ENCODE results near the gene KCNH8. TPM values are rescaled to one million over a fixed set of nuclear protein-coding genes. Genes with fewer than 3 reads are reported as not detected.

KCNH8 gene
- polyA plus RNA-seq, 3 donors = 0.03 TPM; not detected in 2

- no peak overlapping the region for H2AFZ ChIP-seq (ENCODE audit: insufficient read depth, low read depth, low read length, poor library complexity, severe bottlenecking)
- H3K9me3 ChIP-seq (replicated peaks in 1 of 2; ENCODE audit: control insufficient read depth in 1 of 2, insufficient read depth in 1 of 2, low read length in 2 of 2) = no peaks in the 10 kb centered on the region
- intact Hi-C loops (cut with micrococcal nuclease) = no loop called here
- H3K4me2 ChIP-seq (replicated peaks; ENCODE audit: extremely low read depth, low read length, poor library complexity, severe bottlenecking) = no peak overlapping the region
- no peak for TF ChIP-seq CTCF (IDR thresholded peaks at IDR 0.05)
- Mint-ChIP-seq H3K4me1 (no peaks in the 10 kb centered on the region), H3K36me3 (no peaks in the 10 kb centered on the region), H3K27ac (no peak overlapping the region), H3K4me3 (no peak overlapping the region), H3K9me3 (peaks cover 0 to 6% (median 3%) of the 10 kb centered on the region in 7 donors), H3K27me3 (ENCODE audit: low read depth in 3 of 3) (peaks cover 0 to 3% (median 0%) of the 10 kb centered on the region in 3 donors)
- H3K36me3 ChIP-seq (replicated peaks in 1 of 2; ENCODE audit: control insufficient read depth in 1 of 2, insufficient read depth in 2 of 2, low read length in 2 of 2) = no peaks in the 10 kb centered on the region
- no peak overlapping the region for H3K9ac ChIP-seq (ENCODE audit: insufficient read depth, low read length, poor library complexity, severe bottlenecking)
- no peak for DNase-seq
- no peaks in the 10 kb centered on the region for H3K79me2 ChIP-seq (ENCODE audit: insufficient read depth, low read length)
- no CpG with 5 or more reads among the region's 1 CpG for WGBS (ENCODE audit: insufficient coverage)
- no peaks in the 10 kb centered on the region for H3K27me3 ChIP-seq (ENCODE audit: control insufficient read depth in 2 of 2, insufficient read depth in 2 of 2, low read length in 2 of 2)
- no peaks in the 10 kb centered on the region for H3K4me1 ChIP-seq (ENCODE audit: control insufficient read depth in 1 of 2, insufficient read depth in 2 of 2, low read length in 2 of 2)
- H4K20me1 ChIP-seq (ENCODE audit: insufficient read depth, low read length) = no peaks in the 10 kb centered on the region
- no peak overlapping the region for H3K27ac ChIP-seq (ENCODE audit: low read depth in 1 of 2, low read length in 2 of 2)
- no peak overlapping the region for H3K4me3 ChIP-seq (replicated peaks in 1 of 3; ENCODE audit: low read depth in 2 of 3, low read length in 3 of 3)
Measured at GRCh38 chr3:19124752-19125151, 23.6 kb upstream of the KCNH8 start.

DNA sequence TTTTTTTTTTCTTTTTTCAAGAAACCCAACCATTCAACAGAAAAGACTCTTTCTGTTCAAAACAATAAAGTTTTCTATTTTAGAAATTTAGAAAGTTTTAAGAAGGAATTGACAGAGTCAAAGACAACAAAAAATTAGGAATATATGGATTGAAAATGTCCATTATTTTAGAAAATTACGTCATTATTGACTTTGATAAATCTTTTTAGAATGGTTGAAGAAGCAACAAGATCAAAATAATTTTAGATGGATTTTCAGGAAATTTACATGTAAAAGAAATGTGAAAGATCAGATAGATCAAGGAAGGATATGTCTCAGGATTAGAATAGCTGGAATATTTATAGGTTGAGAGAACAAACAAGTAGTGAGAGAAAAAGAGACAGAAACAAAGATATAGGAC is 8.4 kb upstream of the KCNH8 start:
- DNase-seq = no peak
- Mint-ChIP-seq H3K27ac (no peak overlapping the region), H3K4me1 (no peaks in the 10 kb centered on the region), H3K27me3 (ENCODE audit: low read depth in 3 of 3) (peaks cover 3 to 8% (median 3%) of the 10 kb centered on the region in 3 donors), H3K4me3 (no peak overlapping the region), H3K9me3 (peaks cover 0 to 6% (median 3%) of the 10 kb centered on the region in 7 donors), H3K36me3 (no peaks in the 10 kb centered on the region)
- Histone ChIP-seq H3K79me2 (ENCODE audit: insufficient read depth, low read length) (no peaks in the 10 kb centered on the region), H3K4me3 (replicated peaks in 1 of 3; ENCODE audit: low read depth in 2 of 3, low read length in 3 of 3) (no peak overlapping the region), H3K27ac (ENCODE audit: low read depth in 1 of 2, low read length in 2 of 2) (no peak overlapping the region), H3K4me2 (replicated peaks; ENCODE audit: extremely low read depth, low read length, poor library complexity, severe bottlenecking) (no peak overlapping the region), H3K9me3 (replicated peaks in 1 of 2; ENCODE audit: control insufficient read depth in 1 of 2, insufficient read depth in 1 of 2, low read length in 2 of 2) (peaks cover under 1 to 3% of the 10 kb centered on the region in 2 donors), H3K9ac (ENCODE audit: insufficient read depth, low read length, poor library complexity, severe bottlenecking) (no peak overlapping the region), H2AFZ (ENCODE audit: insufficient read depth, low read depth, low read length, poor library complexity, severe bottlenecking) (no peak overlapping the region), H3K4me1 (ENCODE audit: control insufficient read depth in 1 of 2, insufficient read depth in 2 of 2, low read length in 2 of 2) (no peaks in the 10 kb centered on the region), H3K36me3 (replicated peaks in 1 of 2; ENCODE audit: control insufficient read depth in 1 of 2, insufficient read depth in 2 of 2, low read length in 2 of 2) (no peaks in the 10 kb centered on the region), H3K27me3 (ENCODE audit: control insufficient read depth in 2 of 2, insufficient read depth in 2 of 2, low read length in 2 of 2) (no peaks in the 10 kb centered on the region), H4K20me1 (ENCODE audit: insufficient read depth, low read length) (no peaks in the 10 kb centered on the region)
- WGBS (ENCODE audit: insufficient coverage) = no CpG with 5 or more reads among the region's 1 CpG
- TF ChIP-seq CTCF (IDR thresholded peaks at IDR 0.05) = no peak
- intact Hi-C loops (cut with micrococcal nuclease) = no loop called here
